Loucy (cell line): ENCODE data around the gene CARD19.

Experiments
- H2AFZ ChIP-seq: fragments of 200-600 bp; sonication (generic); 2 replicates; pipeline ENCODE4 v1.6.0; 2016; ENCODE audit warnings: antibody characterized with exemption, mild to moderate bottlenecking, low read length, moderate library complexity
- H3F3A ChIP-seq: fragments of 200-600 bp; 2 replicates; pipeline ENCODE4 v1.6.0; 2016; ENCODE audit warnings: antibody characterized with exemption, low read depth, mild to moderate bottlenecking
- H3K27me3 ChIP-seq: fragments of 200-600 bp; sonication (generic); 2 replicates; pipeline ENCODE4 v1.6.1; 2014; ENCODE audit warnings: low read length, mild to moderate bottlenecking; ENCODE audit not compliant: insufficient read depth, poor library complexity, severe bottlenecking
- H3K36me3 ChIP-seq: fragments of 200-600 bp; sonication (generic); 2 replicates; pipeline ENCODE4 v1.6.1; 2016; ENCODE audit warnings: low read length; ENCODE audit not compliant: insufficient read depth
- H3K4me1 ChIP-seq: fragments of 200-600 bp; sonication (generic); 2 replicates; pipeline ENCODE4 v1.5.1; 2014; ENCODE audit warnings: low read length, mild to moderate bottlenecking; ENCODE audit not compliant: insufficient read depth, poor library complexity, severe bottlenecking
- H3K4me2 ChIP-seq: fragments of 200-600 bp; sonication (generic); 2 replicates; pipeline ENCODE4 v1.6.0; 2014; ENCODE audit warnings: antibody characterized with exemption, low read length, low read depth, mild to moderate bottlenecking; ENCODE audit not compliant: poor library complexity, severe bottlenecking
- H3K4me3 ChIP-seq: fragments of 200-600 bp; sonication (generic); 2 replicates; pipeline ENCODE4 v1.5.1; 2014; ENCODE audit warnings: low read length, mild to moderate bottlenecking, mixed read lengths; ENCODE audit not compliant: poor library complexity, severe bottlenecking
- H3K79me2 ChIP-seq: fragments of 200-600 bp; sonication (generic); 2 replicates; pipeline ENCODE4 v1.6.1; 2014; ENCODE audit warnings: low read length; ENCODE audit not compliant: insufficient read depth
- H3K9ac ChIP-seq: fragments of 200-600 bp; sonication (generic); 2 replicates; pipeline ENCODE4 v1.6.0; 2014; ENCODE audit warnings: mild to moderate bottlenecking, low read depth, low read length, moderate library complexity; ENCODE audit not compliant: poor library complexity, severe bottlenecking
- H3K9me2 ChIP-seq: fragments of 200-600 bp; sonication (generic); replicated peaks from 2 replicates; pipeline ENCODE4 v1.6.1; 2016; ENCODE audit warnings: low read depth, low read length, mixed read lengths
- H3K9me3 ChIP-seq: fragments of 200-600 bp; sonication (generic); 2 replicates; pipeline ENCODE4 v1.6.1; 2014; ENCODE audit warnings: mild to moderate bottlenecking, antibody characterized with exemption, low read length, low read depth; ENCODE audit not compliant: insufficient read depth
- H4K20me1 ChIP-seq: fragments of 200-600 bp; sonication (generic); 2 replicates; pipeline ENCODE4 v1.6.0; 2014; ENCODE audit warnings: antibody characterized with exemption, low read length, mild to moderate bottlenecking; ENCODE audit not compliant: insufficient read depth, poor library complexity, severe bottlenecking
- CTCF ChIP-seq: fragments of 200-600 bp; sonication (generic); conservative IDR thresholded peaks from 2 replicates; pipeline ENCODE4 v1.5.1; 2014; ENCODE audit warnings: mild to moderate bottlenecking, antibody characterized with exemption, low read length
- EZH2phosphoT487 ChIP-seq: fragments of 200-600 bp; IDR thresholded peaks from 2 replicates; pipeline ENCODE4 v1.6.1; 2018; ENCODE audit warnings: antibody characterized with exemption, mild to moderate bottlenecking, moderate library complexity, borderline replicate concordance

The CARD19 gene

DNA sequence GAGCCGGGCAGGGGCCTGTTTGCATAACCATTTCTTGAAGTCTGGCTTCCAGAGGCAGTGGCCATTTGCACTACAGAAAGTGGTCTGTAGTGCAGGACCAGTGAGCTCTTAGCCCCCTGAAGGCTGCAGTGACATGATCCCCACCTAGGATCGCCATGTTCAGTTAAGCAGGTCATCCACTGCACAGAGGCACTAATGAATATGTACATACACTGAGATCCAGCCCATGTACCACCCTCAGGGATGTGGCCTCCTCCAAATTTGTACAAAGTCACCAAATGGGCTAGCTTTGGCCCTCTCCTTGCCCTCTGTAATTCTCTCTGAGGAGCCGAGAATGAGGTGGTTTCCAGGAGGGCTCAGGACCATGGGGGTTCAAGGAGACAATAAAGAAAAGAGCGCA lies 45.8 kb upstream of the CARD19 start:
- Histone ChIP-seq H3K4me2 (no peak overlapping the region), H3K79me2 (no peaks in the 10 kb centered on the region), H3K4me1 (peaks cover 26% of the 10 kb centered on the region), H3K9me2 (no peaks in the 10 kb centered on the region), H4K20me1 (no peaks in the 10 kb centered on the region), H3K9me3 (no peaks in the 10 kb centered on the region), H3K9ac (no peak overlapping the region), H3K36me3 (no peaks in the 10 kb centered on the region), H2AFZ (no peak overlapping the region), H3F3A (no peaks in the 10 kb centered on the region), H3K27me3 (no peaks in the 10 kb centered on the region), H3K4me3 (no peak overlapping the region)
- TF ChIP-seq CTCF (no peak), EZH2phosphoT487 (no peak)

DNA sequence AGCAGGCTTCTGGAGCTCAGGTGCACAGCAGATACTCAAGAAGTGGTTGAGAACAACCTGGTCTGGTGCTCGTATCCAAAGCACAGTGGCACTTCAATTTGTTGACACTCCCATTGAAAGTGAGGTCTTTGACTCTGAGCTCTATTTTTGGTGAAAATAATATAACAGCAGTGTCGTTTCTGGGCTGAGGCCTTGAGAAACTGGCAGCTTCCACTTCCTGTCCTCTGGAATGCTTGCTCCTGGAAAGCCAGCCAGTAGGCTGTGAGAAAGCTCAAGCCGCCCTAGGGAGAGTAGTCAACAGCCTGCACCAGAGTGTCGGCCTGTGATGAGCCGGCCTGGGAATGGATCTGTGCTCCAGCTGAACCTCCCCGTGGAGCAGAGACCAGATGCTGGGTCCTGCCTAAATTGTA lies 44.3 kb upstream of the CARD19 start:
- Histone ChIP-seq H2AFZ (no peak overlapping the region), H3K9me2 (no peaks in the 10 kb centered on the region), H3K4me3 (no peak overlapping the region), H3K4me2 (no peak overlapping the region), H3K9me3 (no peaks in the 10 kb centered on the region), H3K27me3 (no peaks in the 10 kb centered on the region), H4K20me1 (no peaks in the 10 kb centered on the region), H3K36me3 (no peaks in the 10 kb centered on the region), H3K4me1 (peaks cover 26% of the 10 kb centered on the region), H3F3A (no peaks in the 10 kb centered on the region), H3K9ac (no peak overlapping the region), H3K79me2 (no peaks in the 10 kb centered on the region)
- TF ChIP-seq CTCF, result no peak
- TF ChIP-seq EZH2phosphoT487, result no peak

GRCh38 chr9:93052791-93053540 lies 43.1 kb upstream of the CARD19 start:
- Histone ChIP-seq H3K9ac (peak overlapping the region; percentile 50), H3K9me3 (no peaks in the 10 kb centered on the region), H3K9me2 (no peaks in the 10 kb centered on the region), H3K79me2 (no peaks in the 10 kb centered on the region), H3K27me3 (no peaks in the 10 kb centered on the region), H3K36me3 (no peaks in the 10 kb centered on the region), H3K4me3 (no peak overlapping the region), H3F3A (no peaks in the 10 kb centered on the region), H4K20me1 (no peaks in the 10 kb centered on the region), H2AFZ (peak overlapping the region; percentile 48; the same call in 1 of the 2 replicates), H3K4me1 (peaks cover 26% of the 10 kb centered on the region), H3K4me2 (peak overlapping the region; percentile 64)
- no peak for TF ChIP-seq EZH2phosphoT487
- peak; percentile 34; the same call in 1 of the 2 replicates for TF ChIP-seq CTCF
